ENCODE data around the gene CDH4.
"Not testable (repeated sequence)": the region's sequence is repeated elsewhere in the genome, so short reads cannot be mapped to it uniquely, and the experiment has no call there.

Gene CDH4

GRCh38 chr20:61443443-61444126, 191.5 kb downstream of the CDH4 start:
- no peak for DNase-seq

DNA sequence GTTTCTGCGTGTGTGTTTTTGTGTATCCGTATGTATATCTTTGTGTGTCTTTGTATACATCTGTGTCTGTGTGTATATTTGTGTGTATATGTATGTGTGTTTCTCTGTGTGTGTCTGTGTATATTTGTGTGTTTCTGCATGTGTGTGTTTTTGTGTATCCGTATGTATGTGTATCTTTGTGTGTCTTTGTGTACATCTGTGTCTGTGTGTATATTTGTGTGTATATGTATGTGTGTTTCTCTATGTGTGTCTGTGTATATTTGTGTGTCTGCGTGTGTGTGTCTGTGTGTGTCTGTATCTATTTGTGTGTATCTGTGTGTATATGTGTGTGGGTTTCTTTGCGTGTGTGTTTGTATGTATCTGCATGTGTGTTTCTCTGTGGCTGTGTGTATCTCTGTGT, 192.6 kb downstream of the CDH4 start:
- no peak for DNase-seq

GRCh38 chr20:61445138-61445537, 193.1 kb downstream of the CDH4 start:
- no peak for DNase-seq

DNA sequence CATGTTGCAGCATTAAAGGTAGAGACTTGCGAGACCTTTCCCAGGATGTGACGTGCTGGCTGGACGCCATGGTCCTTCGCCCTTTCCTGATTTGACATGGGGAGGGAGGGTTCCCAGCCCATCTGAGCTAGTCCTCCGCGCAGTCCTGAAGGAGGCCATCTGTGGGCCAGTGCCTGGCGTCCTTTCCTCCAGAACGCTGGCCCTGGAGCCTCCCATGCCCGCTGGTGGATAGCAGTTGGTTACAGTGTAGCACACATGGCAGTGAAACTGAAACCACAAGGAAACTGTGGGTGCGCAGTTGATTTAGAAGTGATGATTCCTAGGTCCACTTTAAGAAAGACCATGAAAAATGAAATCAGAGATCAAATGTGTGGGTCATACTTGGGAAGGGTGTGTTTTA, 193.7 kb downstream of the CDH4 start:
- DNase-seq, result no peak

- no peak for DNase-seq
These were observed 195.9 kb downstream of the CDH4 start for GRCh38 chr20:61447952-61448351.

GRCh38 chr20:61448386-61448785, 196.3 kb downstream of the CDH4 start:
- DNase-seq, result no peak

GRCh38 chr20:61449057-61449609, 197.1 kb downstream of the CDH4 start:
- no peak for DNase-seq

- no peak for DNase-seq
These were observed 197.9 kb downstream of the CDH4 start for GRCh38 chr20:61449916-61450315.

GRCh38 chr20:61450549-61450948, 198.5 kb downstream of the CDH4 start:
- no peak for DNase-seq

GRCh38 chr20:61451009-61451408, 198.9 kb downstream of the CDH4 start:
- DNase-seq, result no peak

DNA sequence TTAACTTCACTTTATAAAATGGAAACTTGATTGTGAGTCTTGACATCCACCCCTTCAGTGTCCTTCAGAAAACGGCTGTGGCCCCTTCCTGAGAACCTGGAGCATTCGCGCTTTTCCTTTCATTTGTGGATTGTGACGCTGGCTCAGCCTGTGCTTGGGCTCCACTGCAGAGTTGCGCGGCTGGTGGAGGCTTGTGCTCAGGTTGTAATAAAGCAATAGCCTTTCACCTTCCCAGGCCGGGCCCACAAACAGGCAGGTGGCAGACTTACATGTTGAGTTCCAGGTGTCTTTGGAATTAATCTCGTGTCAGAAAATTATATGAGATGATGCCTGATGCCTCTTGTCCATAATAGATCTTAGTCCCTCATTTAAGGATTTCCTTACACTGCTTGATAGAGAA, 199.9 kb downstream of the CDH4 start:
- DNase-seq, result no peak

GRCh38 chr20:61453219-61453618, 201.2 kb downstream of the CDH4 start:
- no peak for DNase-seq

- DNase-seq, result not testable (repeated sequence)
These were observed 201.6 kb downstream of the CDH4 start for GRCh38 chr20:61453623-61454022.

GRCh38 chr20:61454053-61454452, 202.0 kb downstream of the CDH4 start:
- no peak for DNase-seq

DNA sequence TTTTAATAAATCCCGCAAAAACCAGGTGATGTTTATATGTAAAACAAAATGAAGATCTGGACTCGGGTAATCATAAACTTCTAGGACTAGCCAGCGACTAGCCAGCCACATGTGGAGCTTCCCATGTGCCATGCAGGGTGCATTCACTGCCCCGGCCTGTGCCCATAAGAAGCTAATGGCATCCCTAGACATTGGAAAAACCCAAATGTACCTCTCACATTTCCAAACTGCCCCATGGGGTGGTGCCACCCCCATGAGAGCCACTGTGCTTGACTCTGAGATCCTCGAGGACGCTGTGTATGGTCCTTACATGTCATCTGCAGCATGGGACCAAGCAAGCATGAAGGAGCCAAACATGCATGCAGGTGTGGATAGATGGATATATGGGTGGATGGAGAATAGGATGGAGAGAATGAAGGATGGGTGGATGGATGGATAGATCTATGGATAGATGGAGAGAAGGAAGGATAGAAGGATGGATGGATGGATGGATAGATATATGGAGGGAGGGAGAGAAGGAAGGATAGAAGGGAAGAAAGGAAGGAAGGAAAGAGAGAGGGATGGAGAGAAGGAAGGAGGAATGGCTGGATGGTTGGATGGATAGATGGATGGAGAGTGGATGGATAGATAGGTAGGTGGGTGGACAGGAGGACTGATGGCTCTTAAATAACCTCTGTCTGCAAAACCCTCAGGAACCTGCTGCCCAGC, 203.6 kb downstream of the CDH4 start:
- DNase-seq, result no peak

- DNase-seq, result no peak
These were observed 205.7 kb downstream of the CDH4 start for GRCh38 chr20:61457725-61458124.

DNA sequence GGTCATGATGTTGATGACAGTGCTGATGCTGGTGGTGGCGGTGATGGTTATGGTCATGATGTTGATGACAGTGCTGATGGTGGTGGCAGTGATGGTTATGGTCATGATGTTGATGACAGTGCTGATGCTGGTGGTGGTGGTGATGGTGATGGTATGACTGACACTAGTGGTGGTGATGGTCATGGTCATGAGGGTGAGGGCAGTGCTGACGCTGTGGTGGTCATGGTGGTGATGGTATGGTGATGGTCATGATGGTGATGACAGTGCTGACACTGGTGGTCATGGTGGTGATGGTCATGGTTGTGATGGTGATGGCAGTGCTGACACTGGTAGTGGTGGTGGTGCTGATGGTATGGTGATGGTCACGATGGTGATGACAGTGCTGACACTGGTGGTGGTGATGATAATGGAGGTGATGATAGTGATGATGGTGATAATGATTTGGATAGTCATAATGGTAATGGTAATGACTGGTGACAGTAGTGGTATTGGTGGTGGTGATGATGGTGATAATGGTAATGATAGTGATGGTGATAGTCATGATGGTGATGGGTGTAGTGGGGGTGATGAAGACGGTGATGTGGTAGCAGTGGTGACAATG, 206.2 kb downstream of the CDH4 start:
- DNase-seq, result no peak

GRCh38 chr20:61459266-61459665, 207.2 kb downstream of the CDH4 start:
- no peak for DNase-seq

DNA sequence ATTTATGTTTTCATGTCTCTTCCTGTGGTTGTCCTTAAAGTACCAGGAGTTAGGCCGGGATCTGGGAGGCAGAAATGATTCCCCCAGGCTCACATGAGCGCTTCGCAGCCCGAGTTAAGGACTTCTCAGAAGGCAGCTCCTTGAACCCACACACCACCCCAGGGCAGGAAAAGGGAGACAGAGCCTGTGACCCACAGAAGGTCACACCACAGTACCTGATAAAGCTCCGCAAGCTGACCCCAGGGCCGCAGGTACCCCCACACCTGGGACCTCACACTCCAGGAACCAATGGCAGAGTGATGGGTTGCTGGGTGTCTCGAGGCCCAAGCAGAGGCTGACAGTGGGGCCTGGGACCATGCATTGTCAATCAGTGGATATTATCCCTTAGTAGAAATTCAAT, 207.6 kb downstream of the CDH4 start:
- no peak for DNase-seq

DNA sequence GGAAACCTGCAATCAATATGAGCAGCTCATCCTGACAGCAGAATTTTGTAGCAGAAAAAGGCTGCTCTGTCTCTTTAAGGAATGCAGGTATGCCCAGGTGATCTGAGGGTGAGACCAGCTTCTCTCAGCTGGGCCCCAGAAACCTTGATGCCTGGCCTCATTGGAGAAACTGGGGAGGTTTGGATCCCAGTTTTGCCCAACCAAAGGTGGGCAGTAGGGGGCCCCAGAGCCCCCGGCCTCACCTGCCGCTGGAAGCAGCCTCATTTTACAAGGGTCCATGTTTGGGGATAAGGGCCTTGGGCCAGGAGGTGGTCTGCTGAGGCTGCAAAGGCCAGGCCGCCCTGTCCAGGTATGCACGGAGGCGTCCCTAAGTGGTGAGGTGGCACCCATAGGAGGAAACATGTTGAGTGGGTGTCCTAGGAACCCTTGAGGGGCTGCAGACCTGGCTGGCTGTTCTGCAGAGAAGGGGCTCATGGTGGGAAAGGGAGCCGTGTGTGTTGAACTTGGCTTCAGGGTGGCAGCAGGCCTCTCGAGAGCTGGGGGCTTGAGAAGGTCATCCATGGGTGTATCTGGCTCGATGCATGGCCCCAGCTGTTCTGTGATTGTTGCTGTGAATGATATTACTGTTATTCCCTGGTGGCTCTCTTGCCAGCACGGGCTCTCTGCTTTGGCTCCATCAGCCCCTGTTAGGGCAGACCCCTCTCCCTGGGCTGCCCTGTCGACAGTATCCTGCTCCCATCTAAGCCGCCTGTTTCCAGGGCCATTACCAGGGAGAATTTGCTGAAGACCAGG, 208.4 kb downstream of the CDH4 start:
- DNase-seq, result no peak

DNA sequence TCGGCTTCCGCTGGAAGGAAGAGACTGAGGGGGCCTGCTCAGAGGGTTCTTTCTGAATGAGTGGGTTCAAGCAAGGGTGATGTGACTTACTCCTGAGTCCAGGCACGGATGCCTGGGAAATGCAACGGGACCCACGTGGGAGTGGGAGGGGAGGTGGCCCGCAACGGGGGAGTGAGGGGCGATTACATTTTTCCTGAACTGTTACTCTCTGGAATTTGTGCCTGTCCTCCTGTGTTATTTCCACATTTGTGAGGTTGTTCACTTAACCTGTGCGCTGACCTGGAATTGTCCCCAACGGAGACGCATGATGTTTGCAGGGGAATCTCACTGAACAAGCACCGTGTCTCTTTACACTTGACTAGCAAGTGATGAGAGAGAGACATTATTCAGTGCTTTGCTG, 209.4 kb downstream of the CDH4 start:
- no peak for DNase-seq

DNA sequence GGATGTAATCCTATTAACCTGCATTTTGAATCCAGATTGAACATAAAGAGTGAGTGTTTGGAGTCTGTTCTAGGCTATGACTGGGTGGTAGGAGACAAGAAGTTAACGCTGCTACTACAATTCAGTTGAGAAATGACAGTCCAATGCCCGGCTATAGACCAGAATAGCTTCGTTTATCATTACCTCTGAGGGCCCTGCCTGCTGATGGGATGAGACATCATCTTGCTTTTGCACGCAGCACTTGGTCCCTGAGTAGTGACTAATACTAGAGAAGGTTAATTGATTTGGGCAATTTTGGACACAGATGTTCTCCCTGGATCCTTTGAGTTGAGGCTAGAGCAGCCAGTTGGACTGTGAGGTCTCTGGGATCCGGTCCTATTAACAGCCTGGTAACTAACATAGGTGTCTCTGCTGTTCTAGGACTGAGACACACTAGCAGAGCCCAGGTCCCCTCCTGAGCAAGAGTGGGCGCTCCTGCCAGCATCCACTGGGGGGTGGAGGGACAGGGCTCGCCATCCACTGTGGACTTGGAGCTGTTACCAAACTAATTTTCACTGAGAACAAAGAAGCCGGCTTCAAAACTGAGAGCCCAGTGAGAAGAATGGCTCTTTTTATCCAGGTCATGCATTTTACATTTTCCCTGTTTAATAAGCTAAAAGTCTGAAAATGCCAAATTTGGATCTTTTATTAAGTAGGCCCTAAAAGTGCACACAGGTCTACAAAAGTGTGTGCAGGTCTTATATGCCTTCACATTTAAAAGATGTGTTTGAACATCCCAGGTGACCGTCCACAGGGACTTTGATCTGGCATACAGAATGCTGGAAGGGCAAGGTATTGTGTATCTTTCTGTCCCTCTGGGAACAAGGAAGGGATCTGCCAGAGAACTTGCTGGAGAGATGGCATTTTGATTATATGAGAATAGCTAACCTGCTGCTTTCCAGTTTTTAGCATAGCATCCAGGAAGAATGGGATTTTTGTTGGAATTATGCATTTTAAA, 212.5 kb downstream of the CDH4 start:
- DNase-seq, result no peak

Data from stimulated activated CD4-positive, alpha-beta T cell treated with anti-CD3 and anti-CD28 coated beads, Interleukin-4, amount 100 ng/mL, for 24 hours (primary cell).